HCT116 (cell line): Measurements from ENCODE around the gene BCR. TPM values are rescaled to one million over a fixed set of nuclear protein-coding genes. Genes with fewer than 3 reads are reported as not detected.

Experiments used
- ATAC-seq: fragments of 200-7000 bp; cut with Tn5 transposase; 2 replicates; pipeline ENCODE4 v1.9.1; 2020; ENCODE audit warnings: mild to moderate bottlenecking, moderate library complexity
- BruUV-seq: library from RNA; stranded (reverse); fragments of 400-500 nt; replicated peaks from 2 replicates; lab custom pipeline; 2021; lab: Mats Ljungman, UMichigan
- CTCF ChIA-PET: fragments of 300-600 bp; sonication (Branson Sonifier 250); formaldehyde crosslinking; loops from one replicate; lab custom pipeline; 2021; ENCODE audit warnings: antibody characterized with exemption; lab: Charles Lee
- POLR2A ChIA-PET: fragments of 300-600, 350-600 bp; sonication (Branson Sonifier 250); formaldehyde crosslinking; loops from one replicate; lab custom pipeline; 2021; ENCODE audit warnings: antibody characterized with exemption; lab: Charles Lee
- RAD21 ChIA-PET, 2 experiments: fragments of 300-600 bp; sonication (Branson Sonifier 250); formaldehyde crosslinking; loops; one replicate each; lab custom pipeline; 2023; ENCODE audit warnings: low total read pairs in 2 of 2; ENCODE audit not compliant: uncharacterized antibody in 2 of 2, unreplicated experiment in 2 of 2, low non-redundant PET in 1 of 2; lab: Charles Lee
- DNase-seq: peaks from one replicate; pipeline ENCODE4 v3.0.0-alpha.2; 2010; ENCODE audit warnings: low read depth, low spot score
- H2AFZ ChIP-seq: fragments of 200-600 bp; shearing (Covaris generic), sonication (generic); 2 replicates; pipeline ENCODE4 v1.6.1; 2017; ENCODE audit warnings: low read depth, mixed run types, mixed read lengths, antibody characterized with exemption, low read length; ENCODE audit not compliant: poor library complexity, severe bottlenecking
- H3K27ac ChIP-seq: 2 replicates; pipeline ENCODE4 v1.5.1; 2012; ENCODE audit warnings: low read depth, low read length
- H3K27me3 ChIP-seq: fragments of 200-600 bp; sonication (generic); 2 replicates; pipeline ENCODE4 v1.6.1; 2016; ENCODE audit warnings: mixed run types, low read length, mixed read lengths; ENCODE audit not compliant: insufficient read depth
- H3K36me3 ChIP-seq, 2 experiments: fragments of 200-500 bp in 1 of 2; fragments of 200-600 bp in 1 of 2; sonication (Bioruptor generic) in 1 of 2; sonication (generic) in 1 of 2; 2 replicates each; pipeline versions ENCODE4 v1.5.1 to v1.6.1; 2014 to 2016; ENCODE audit warnings: low read length in 2 of 2, inconsistent platforms in 1 of 2, mixed read lengths in 1 of 2, mixed run types in 1 of 2; ENCODE audit not compliant: insufficient read depth in 2 of 2, control insufficient read depth in 1 of 2
- H3K4me1 ChIP-seq, 2 experiments: fragments of 200-600 bp in 1 of 2; sonication (generic) in 1 of 2; 2 replicates each; pipeline versions ENCODE4 v1.5.1 to v1.6.1; 2012 to 2017; ENCODE audit warnings: low read length in 2 of 2, inconsistent platforms in 1 of 2, mild to moderate bottlenecking in 1 of 2, mixed read lengths in 1 of 2, mixed run types in 1 of 2, moderate library complexity in 1 of 2; ENCODE audit not compliant: insufficient read depth in 2 of 2, control insufficient read depth in 1 of 2
- H3K4me2 ChIP-seq: fragments of 200-600 bp; sonication (generic); 2 replicates; pipeline ENCODE4 v1.6.1; 2017; ENCODE audit warnings: mixed run types, low read length, mixed read lengths
- H3K4me3 ChIP-seq, 2 experiments: fragments of 200-600 bp in 1 of 2; sonication (generic) in 1 of 2; replicated peaks in 1 of 2; 2 replicates each; pipeline ENCODE4 v1.5.1; 2011 to 2016; ENCODE audit warnings: low read length in 2 of 2, control low read depth in 1 of 2, low read depth in 1 of 2, mild to moderate bottlenecking in 1 of 2, mixed read lengths in 1 of 2, mixed run types in 1 of 2
- H3K79me2 ChIP-seq: fragments of 200-600 bp; sonication (generic); 2 replicates; pipeline ENCODE4 v1.6.1; 2017; ENCODE audit warnings: mild to moderate bottlenecking, mixed run types, low read length, moderate library complexity, mixed read lengths; ENCODE audit not compliant: insufficient read depth
- H3K9ac ChIP-seq: fragments of 200-600 bp; sonication (generic); 2 replicates; pipeline ENCODE4 v1.6.1; 2016; ENCODE audit warnings: low read length, mixed read lengths
- H3K9me2 ChIP-seq: fragments of 200-600 bp; sonication (generic), shearing (Covaris generic); 2 replicates; pipeline ENCODE4 v1.6.1; 2017; ENCODE audit warnings: mixed run types, mild to moderate bottlenecking, moderate library complexity; ENCODE audit not compliant: insufficient read depth
- H3K9me3 ChIP-seq, 2 experiments: fragments of 200-500 bp in 1 of 2; fragments of 200-600 bp in 1 of 2; sonication (Bioruptor generic) in 1 of 2; sonication (generic) in 1 of 2; 2 replicates each; pipeline ENCODE4 v1.6.1; 2014 to 2017; ENCODE audit warnings: low read length in 2 of 2, mixed read lengths in 2 of 2, inconsistent platforms in 1 of 2, low read depth in 1 of 2, mild to moderate bottlenecking in 1 of 2, mixed run types in 1 of 2, moderate library complexity in 1 of 2; ENCODE audit not compliant: control insufficient read depth in 1 of 2, insufficient read depth in 1 of 2
- H4K20me1 ChIP-seq: fragments of 200-600 bp; sonication (generic), shearing (Covaris generic); 2 replicates; pipeline ENCODE4 v1.6.1; 2017; ENCODE audit warnings: mixed run types, mild to moderate bottlenecking, moderate library complexity; ENCODE audit not compliant: insufficient read depth
- CBX3 ChIP-seq: IDR thresholded peaks from 2 replicates; pipeline ENCODE4 v1.6.1; 2012; ENCODE audit warnings: low read depth
- EGR1 ChIP-seq: IDR thresholded peaks from 2 replicates; pipeline ENCODE4 v1.6.1; 2012; ENCODE audit warnings: low read depth
- ELF1 ChIP-seq: IDR thresholded peaks from 2 replicates; pipeline ENCODE4 v1.6.1; 2012; ENCODE audit warnings: low read depth, borderline replicate concordance
- EZH2 ChIP-seq: fragments of 200-600 bp; sonication (generic); IDR thresholded peaks from 2 replicates; pipeline ENCODE4 v1.6.1; 2017; ENCODE audit warnings: antibody characterized with exemption, mixed run types
- EZH2phosphoT487 ChIP-seq: fragments of 200-600 bp; IDR thresholded peaks from 2 replicates; pipeline ENCODE4 v1.6.1; 2018; ENCODE audit warnings: antibody characterized with exemption, borderline replicate concordance
- FOSL1 ChIP-seq: IDR thresholded peaks from 2 replicates; pipeline ENCODE4 v1.6.1; 2012; ENCODE audit warnings: low read depth
- JUND ChIP-seq: IDR thresholded peaks from 2 replicates; pipeline ENCODE4 v1.6.1; 2012
- RAD21 ChIP-seq: IDR thresholded peaks from 2 replicates; pipeline ENCODE4 v1.6.1; 2012; ENCODE audit warnings: low read depth, mild to moderate bottlenecking
- SIN3A ChIP-seq: IDR thresholded peaks from 2 replicates; pipeline ENCODE4 v1.6.1; 2012; ENCODE audit warnings: low read depth
- SP1 ChIP-seq: IDR thresholded peaks from 2 replicates; pipeline ENCODE4 v1.6.1; 2012; ENCODE audit warnings: low read depth
- SRF ChIP-seq: IDR thresholded peaks from 2 replicates; pipeline ENCODE4 v1.6.1; 2012; ENCODE audit warnings: low read depth
- TCF7L2 ChIP-seq: IDR thresholded peaks from 2 replicates; pipeline ENCODE4 v1.7.0; 2011; ENCODE audit warnings: borderline replicate concordance, inconsistent platforms; ENCODE audit not compliant: insufficient read depth, insufficient read length; ENCODE audit errors: extremely low read depth
- YY1 ChIP-seq: IDR thresholded peaks from 2 replicates; pipeline ENCODE4 v1.6.1; 2011; ENCODE audit warnings: low read length, low read depth, moderate library complexity, mild to moderate bottlenecking; ENCODE audit not compliant: insufficient replicate concordance; ENCODE audit errors: extremely low read depth
- ZFX ChIP-seq: fragments of 450-650 bp; IDR thresholded peaks from 2 replicates; pipeline ENCODE4 v1.6.1; 2017
- ZNF274 ChIP-seq: fragments of 200-500 bp; sonication (Bioruptor generic); IDR thresholded peaks from 2 replicates; pipeline ENCODE4 v1.6.1; 2014; ENCODE audit warnings: mild to moderate bottlenecking, low read depth, low read length, inconsistent platforms
- intact Hi-C: fragments of 100-400 bp; cut with micrococcal nuclease; formaldehyde crosslinking; loops from 2 replicates; pipeline ENCODE4 v1.10.0; 2022
- total RNA-seq: library from RNA; stranded (reverse); gene quantifications from one replicate; pipeline ENCODE4 v1.2.1, GENCODE V29; 2021; ENCODE audit not compliant: unreplicated experiment
- TF ChIP-seq, protein P1 (sequence below): IDR thresholded peaks from 2 replicates; pipeline ENCODE4 v1.6.1; 2012; ENCODE audit warnings: low read depth
- TF ChIP-seq, protein P2 (sequence below): IDR thresholded peaks from 2 replicates; pipeline ENCODE4 v1.6.1; 2012

The BCR gene
- total RNA-seq, 1 experiment from 2014 or later = 39.7 TPM

DNA sequence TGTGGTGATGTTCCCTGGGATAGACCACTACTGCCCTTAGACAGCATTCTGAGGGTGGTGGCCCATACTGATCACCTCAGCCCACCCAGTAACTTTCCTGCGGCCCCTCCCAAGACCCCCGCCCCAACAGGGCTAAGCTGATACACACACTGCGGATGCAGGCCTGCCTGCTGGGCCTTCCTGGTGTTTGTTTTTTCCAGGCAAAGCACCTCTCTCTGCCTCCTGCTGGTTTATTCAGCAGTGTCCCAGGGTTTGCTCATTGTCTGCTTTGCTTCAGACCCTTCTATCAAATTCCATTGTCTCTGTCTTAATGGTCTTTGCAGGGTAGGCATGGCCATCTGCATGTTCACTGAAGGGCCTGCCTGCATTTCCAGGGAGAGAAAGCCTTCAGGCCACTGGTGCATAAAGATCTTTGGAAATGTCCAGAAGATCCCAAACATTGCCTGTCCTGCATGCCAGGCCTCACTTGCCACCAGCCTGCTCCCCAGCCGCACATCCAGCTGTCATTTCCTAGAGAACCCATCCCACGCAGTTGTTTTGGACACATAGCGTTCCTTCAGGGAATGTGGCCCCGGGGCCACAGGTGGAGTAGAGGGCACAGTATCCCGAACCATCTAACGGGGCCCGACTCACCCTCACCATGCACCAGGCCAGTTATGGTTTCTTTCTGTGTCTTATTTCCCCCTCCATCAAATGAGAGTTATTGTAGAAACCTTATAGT, 50.2 kb downstream of the BCR start:
- Histone ChIP-seq H3K36me3 (no peaks in the 10 kb centered on the region), H3K4me2 (no peak overlapping the region), H3K4me3 (no peak overlapping the region), H3K27me3 (no peaks in the 10 kb centered on the region), H3K27ac (no peak overlapping the region), H3K4me1 (peaks cover 2 to 9% of the 10 kb centered on the region in 2 experiments; a peak in 3 of 4 replicates), H2AFZ (no peak overlapping the region), H3K79me2 (peaks cover 95% of the 10 kb centered on the region), H4K20me1 (peaks cover 10% of the 10 kb centered on the region), H3K9ac (no peak overlapping the region), H3K9me2 (no peaks in the 10 kb centered on the region), H3K9me3 (peaks cover 0 to 3% of the 10 kb centered on the region in 2 experiments; a peak in 1 of 4 replicates)
- ChIA-PET POLR2A (no interaction called here), CTCF (no interaction called here), RAD21 (no interaction called here)
- intact Hi-C loops = no loop called here
- ATAC-seq (no peak), DNase-seq (no peak)
- no peak for TF ChIP-seq EZH2phosphoT487
- TF ChIP-seq JUND = no peak
- TF ChIP-seq, protein P1, sequence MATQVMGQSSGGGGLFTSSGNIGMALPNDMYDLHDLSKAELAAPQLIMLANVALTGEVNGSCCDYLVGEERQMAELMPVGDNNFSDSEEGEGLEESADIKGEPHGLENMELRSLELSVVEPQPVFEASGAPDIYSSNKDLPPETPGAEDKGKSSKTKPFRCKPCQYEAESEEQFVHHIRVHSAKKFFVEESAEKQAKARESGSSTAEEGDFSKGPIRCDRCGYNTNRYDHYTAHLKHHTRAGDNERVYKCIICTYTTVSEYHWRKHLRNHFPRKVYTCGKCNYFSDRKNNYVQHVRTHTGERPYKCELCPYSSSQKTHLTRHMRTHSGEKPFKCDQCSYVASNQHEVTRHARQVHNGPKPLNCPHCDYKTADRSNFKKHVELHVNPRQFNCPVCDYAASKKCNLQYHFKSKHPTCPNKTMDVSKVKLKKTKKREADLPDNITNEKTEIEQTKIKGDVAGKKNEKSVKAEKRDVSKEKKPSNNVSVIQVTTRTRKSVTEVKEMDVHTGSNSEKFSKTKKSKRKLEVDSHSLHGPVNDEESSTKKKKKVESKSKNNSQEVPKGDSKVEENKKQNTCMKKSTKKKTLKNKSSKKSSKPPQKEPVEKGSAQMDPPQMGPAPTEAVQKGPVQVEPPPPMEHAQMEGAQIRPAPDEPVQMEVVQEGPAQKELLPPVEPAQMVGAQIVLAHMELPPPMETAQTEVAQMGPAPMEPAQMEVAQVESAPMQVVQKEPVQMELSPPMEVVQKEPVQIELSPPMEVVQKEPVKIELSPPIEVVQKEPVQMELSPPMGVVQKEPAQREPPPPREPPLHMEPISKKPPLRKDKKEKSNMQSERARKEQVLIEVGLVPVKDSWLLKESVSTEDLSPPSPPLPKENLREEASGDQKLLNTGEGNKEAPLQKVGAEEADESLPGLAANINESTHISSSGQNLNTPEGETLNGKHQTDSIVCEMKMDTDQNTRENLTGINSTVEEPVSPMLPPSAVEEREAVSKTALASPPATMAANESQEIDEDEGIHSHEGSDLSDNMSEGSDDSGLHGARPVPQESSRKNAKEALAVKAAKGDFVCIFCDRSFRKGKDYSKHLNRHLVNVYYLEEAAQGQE = no peak
- TF ChIP-seq RAD21 = no peak
- no peak for TF ChIP-seq ELF1
- no peak for TF ChIP-seq ZFX
- no peak for TF ChIP-seq CBX3
- TF ChIP-seq, protein P2, sequence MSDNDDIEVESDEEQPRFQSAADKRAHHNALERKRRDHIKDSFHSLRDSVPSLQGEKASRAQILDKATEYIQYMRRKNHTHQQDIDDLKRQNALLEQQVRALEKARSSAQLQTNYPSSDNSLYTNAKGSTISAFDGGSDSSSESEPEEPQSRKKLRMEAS = no peak
- TF ChIP-seq TCF7L2 = no peak
- no peak for TF ChIP-seq EZH2
- TF ChIP-seq ZNF274 = no peak
- no peak for TF ChIP-seq FOSL1
- no peak for TF ChIP-seq SIN3A
- no peak for TF ChIP-seq SP1
- no peak for TF ChIP-seq EGR1
- TF ChIP-seq SRF = no peak
- TF ChIP-seq YY1 = no peak
- BruUV-seq = no TSS peak
